SK-N-SH (cell line): ENCODE results near the gene TRPV3. TPM values are rescaled to one million over a fixed set of nuclear protein-coding genes. Genes with fewer than 3 reads are reported as not detected.

ENCODE experiments used
- CTCF ChIA-PET: fragments of 300-600, 350-600 bp; formaldehyde crosslinking; extraction: SDS; loops from one replicate; lab custom pipeline; 2021; lab: Yijun Ruan, JAX
- POLR2A ChIA-PET: fragments of 350-600 bp; sonication (Branson Sonifier 250); formaldehyde crosslinking; extraction: SDS; loops from one replicate; lab custom pipeline; 2020; ENCODE audit warnings: antibody characterized with exemption, inconsistent platforms; lab: Yijun Ruan, JAX
- DNase-seq: peaks from one replicate; pipeline ENCODE4 v3.0.0; 2012
- H2AFZ ChIP-seq: fragments of 200-600 bp; sonication (generic); 2 replicates; pipeline ENCODE4 v1.8.1; 2016; ENCODE audit warnings: antibody characterized with exemption, mild to moderate bottlenecking, low read depth
- H3F3A ChIP-seq: fragments of 200-600 bp; sonication (generic); replicated peaks from 2 replicates; pipeline ENCODE3; 2016; ENCODE audit warnings: antibody characterized with exemption, mild to moderate bottlenecking; ENCODE audit not compliant: insufficient read depth
- H3K27ac ChIP-seq, 2 experiments: fragments of 200-500 bp in 1 of 2; fragments of 200-600 bp in 1 of 2; sonication (Bioruptor generic) in 1 of 2; sonication (generic), shearing (Covaris generic) in 1 of 2; 2 replicates each; pipeline versions ENCODE4 v1.5.1 to v1.6.1; 2014 to 2016; ENCODE audit warnings: low read depth in 2 of 2, inconsistent platforms in 1 of 2, low read length in 1 of 2, mild to moderate bottlenecking in 1 of 2, mixed read lengths in 1 of 2
- H3K27me3 ChIP-seq: fragments of 200-600 bp; sonication (generic), shearing (Covaris generic); 2 replicates; pipeline ENCODE4 v1.6.1; 2016; ENCODE audit warnings: mixed run types; ENCODE audit not compliant: insufficient read depth
- H3K36me3 ChIP-seq, 2 experiments: fragments of 200-500 bp in 1 of 2; fragments of 200-600 bp in 1 of 2; sonication (Bioruptor generic) in 1 of 2; sonication (generic) in 1 of 2; replicated peaks in 1 of 2; 2 replicates each; pipeline versions ENCODE3 to v1.5.1; 2014 to 2016; ENCODE audit warnings: low read length in 1 of 2, mild to moderate bottlenecking in 1 of 2; ENCODE audit not compliant: insufficient read depth in 2 of 2, control insufficient read depth in 1 of 2
- H3K4me1 ChIP-seq, 2 experiments: fragments of 200-500 bp in 1 of 2; fragments of 200-600 bp in 1 of 2; sonication (Bioruptor generic) in 1 of 2; sonication (generic), shearing (Covaris generic) in 1 of 2; 2 replicates each; pipeline versions ENCODE4 v1.5.1 to v1.6.1; 2014 to 2016; ENCODE audit warnings: low read depth in 1 of 2, low read length in 1 of 2, mixed run types in 1 of 2; ENCODE audit not compliant: insufficient read depth in 2 of 2, control insufficient read depth in 1 of 2
- H3K4me2 ChIP-seq: fragments of 200-600 bp; sonication (generic), shearing (Covaris generic); 2 replicates; pipeline ENCODE4 v1.6.1; 2017; ENCODE audit warnings: mixed run types
- H3K4me3 ChIP-seq, 2 experiments: fragments of 200-500 bp in 1 of 2; fragments of 200-600 bp in 1 of 2; sonication (Bioruptor generic) in 1 of 2; sonication (generic), shearing (Covaris generic) in 1 of 2; 2 replicates each; pipeline versions ENCODE4 v1.5.1 to v1.8.1; 2014 to 2016; ENCODE audit warnings: low read depth in 2 of 2, inconsistent platforms in 1 of 2, low read length in 1 of 2, mild to moderate bottlenecking in 1 of 2, mixed read lengths in 1 of 2, moderate library complexity in 1 of 2
- H3K79me2 ChIP-seq: fragments of 200-600 bp; sonication (generic); 2 replicates; pipeline ENCODE4 v1.8.1; 2017; ENCODE audit warnings: mild to moderate bottlenecking; ENCODE audit not compliant: insufficient read depth
- H3K9ac ChIP-seq: fragments of 200-600 bp; sonication (generic); 2 replicates; pipeline ENCODE4 v1.6.1; 2017; ENCODE audit warnings: mixed run types
- H3K9me2 ChIP-seq: fragments of 200-600 bp; sonication (generic); 2 replicates; pipeline ENCODE4 v1.6.1; 2017; ENCODE audit warnings: mixed run types
- H3K9me3 ChIP-seq: fragments of 200-600 bp; sonication (generic); 2 replicates; pipeline ENCODE4 v1.6.1; 2017; ENCODE audit warnings: mixed run types, mild to moderate bottlenecking, moderate library complexity
- H4K20me1 ChIP-seq: fragments of 200-600 bp; sonication (generic); 2 replicates; pipeline ENCODE4 v1.6.1; 2017; ENCODE audit warnings: mild to moderate bottlenecking, mixed run types; ENCODE audit not compliant: insufficient read depth
- ELF1 ChIP-seq: IDR thresholded peaks from 2 replicates; pipeline ENCODE4 v1.4.0; 2012
- FOXJ3 ChIP-seq: sonication (generic); formaldehyde crosslinking; IDR thresholded peaks from 2 replicates; pipeline ENCODE4 v1.5.1; 2020; ENCODE audit warnings: mild to moderate bottlenecking, missing genetic modification reagents
- GATA2 ChIP-seq: sonication (generic); formaldehyde crosslinking; IDR thresholded peaks from 2 replicates; pipeline ENCODE4 v1.5.0; 2020; ENCODE audit warnings: mild to moderate bottlenecking, missing genetic modification reagents
- IRF3 ChIP-seq: fragments of 150-350 bp; IDR thresholded peaks from 2 replicates; pipeline ENCODE4 v1.6.1; 2016; ENCODE audit warnings: mild to moderate bottlenecking, low read depth, low read length
- MAX ChIP-seq: IDR thresholded peaks from 2 replicates; pipeline ENCODE4 v1.4.0; 2012; ENCODE audit warnings: low read depth
- MEF2A ChIP-seq: IDR thresholded peaks from 2 replicates; pipeline ENCODE4 v1.4.0; 2012; ENCODE audit warnings: low read depth, borderline replicate concordance
- MXI1 ChIP-seq: IDR thresholded peaks from 2 replicates; pipeline ENCODE4 v1.6.1; 2012; ENCODE audit warnings: mild to moderate bottlenecking, low read depth, low read length, improper control_type of control experiment
- NFIC ChIP-seq: IDR thresholded peaks from 2 replicates; pipeline ENCODE4 v1.4.0; 2012; ENCODE audit warnings: borderline replicate concordance
- RCOR1 ChIP-seq: fragments of 150-350 bp; IDR thresholded peaks from 2 replicates; pipeline ENCODE4 v1.6.1; 2017; ENCODE audit warnings: antibody characterized with exemption, low read length
- RFX5 ChIP-seq: IDR thresholded peaks from 2 replicates; pipeline ENCODE4 v1.6.1; 2012; ENCODE audit warnings: mild to moderate bottlenecking, improper control_type of control experiment, low read length
- SIN3A ChIP-seq: IDR thresholded peaks from 2 replicates; pipeline ENCODE4 v1.6.1; 2012; ENCODE audit warnings: low read depth, mild to moderate bottlenecking, low read length, moderate library complexity, borderline replicate concordance
- SMC3 ChIP-seq: IDR thresholded peaks from 2 replicates; pipeline ENCODE4 v1.6.1; 2012; ENCODE audit warnings: low read depth, low read length, improper control_type of control experiment
- TAF1 ChIP-seq: IDR thresholded peaks from 2 replicates; pipeline ENCODE4 v1.6.1; 2012; ENCODE audit warnings: low read depth, mild to moderate bottlenecking, low read length, moderate library complexity, borderline replicate concordance
- TCF12 ChIP-seq: IDR thresholded peaks from 2 replicates; pipeline ENCODE4 v1.4.0; 2012
- USF1 ChIP-seq: IDR thresholded peaks from 2 replicates; pipeline ENCODE4 v1.4.0; 2012; ENCODE audit warnings: low read depth, borderline replicate concordance
- YY1 ChIP-seq: IDR thresholded peaks from 2 replicates; pipeline ENCODE4 v1.4.0; 2012; ENCODE audit warnings: low read depth, mild to moderate bottlenecking
- ZBTB33 ChIP-seq: IDR thresholded peaks from 2 replicates; pipeline ENCODE4 v1.4.0; 2012; ENCODE audit warnings: low read depth, borderline replicate concordance
- WGBS: methylation state at CpG from one replicate; pipeline ENCODE4 v1.1.6; 2017; ENCODE audit warnings: low lambda C conversion rate; 5-methylcytosine and 5-hydroxymethylcytosine counted together
- polyA plus RNA-seq, 3 experiments: library from polyadenylated mRNA; depleted of rRNA; stranded (reverse); fragments of >200 nt; gene quantifications; 2 replicates each; pipeline ENCODE4 v1.2.3, GENCODE V29; 2012

TRPV3 gene
- polyA plus RNA-seq, 1 of the 3 experiments (the other 2 are of a cell fraction), result 0.28 TPM

GRCh38 chr17:3512505-3513171, 45.0 kb downstream of the TRPV3 start:
- TF ChIP-seq RCOR1, result no peak
- TF ChIP-seq IRF3, result no peak
- TF ChIP-seq SIN3A, result no peak
- TF ChIP-seq ELF1, result no peak
- TF ChIP-seq FOXJ3, result no peak
- TF ChIP-seq MEF2A, result no peak
- TF ChIP-seq GATA2 (CRISPR knock-in tag), result no peak
- TF ChIP-seq NFIC, result no peak
- no peak for TF ChIP-seq MAX
- TF ChIP-seq MXI1, result no peak
- no peak for TF ChIP-seq SMC3
- H3K36me3 ChIP-seq, result no peaks in the 10 kb centered on the region
- no peaks in the 10 kb centered on the region for H3K9me2 ChIP-seq
- H3K4me1 ChIP-seq, result no peaks in the 10 kb centered on the region
- H3K4me3 ChIP-seq, result no peak overlapping the region
- H3K27me3 ChIP-seq, result no peaks in the 10 kb centered on the region
- no peaks in the 10 kb centered on the region for H3F3A ChIP-seq
- WGBS, result 46% methylated on average over 20 of the region's 20 CpGs
- H3K4me2 ChIP-seq, result no peak overlapping the region
- no peak overlapping the region for H2AFZ ChIP-seq
- CTCF ChIA-PET, result no interaction called here
- H3K79me2 ChIP-seq, result no peaks in the 10 kb centered on the region
- no peaks in the 10 kb centered on the region for H4K20me1 ChIP-seq
- POLR2A ChIA-PET, result interaction anchor here (0.7 kb wide), 1 partner anchor 371 kb away, joined by 3 read pairs; no protein-coding TSS in a partner anchor
- no peak overlapping the region for H3K27ac ChIP-seq
- DNase-seq, result no peak
- H3K9ac ChIP-seq, result no peak overlapping the region
- H3K9me3 ChIP-seq, result no peaks in the 10 kb centered on the region

GRCh38 chr17:3511852-3512504, 45.6 kb downstream of the TRPV3 start:
- H3K4me3 ChIP-seq, result no peak overlapping the region
- DNase-seq, result no peak
- H3K9ac ChIP-seq, result no peak overlapping the region
- H3K36me3 ChIP-seq, result no peaks in the 10 kb centered on the region
- H3K9me3 ChIP-seq, result no peaks in the 10 kb centered on the region
- POLR2A ChIA-PET, result no interaction called here
- no peaks in the 10 kb centered on the region for H3K9me2 ChIP-seq
- no peaks in the 10 kb centered on the region for H3F3A ChIP-seq
- H2AFZ ChIP-seq, result no peak overlapping the region
- no peaks in the 10 kb centered on the region for H3K4me1 ChIP-seq
- WGBS, result 68% methylated on average over 7 of the region's 8 CpGs
- no peak overlapping the region for H3K4me2 ChIP-seq
- no peaks in the 10 kb centered on the region for H3K79me2 ChIP-seq
- 0 out of 2 replicates have a peak, but pooled peaks cover under 1% of the 10 kb centered on the region for H3K27me3 ChIP-seq
- no peaks in the 10 kb centered on the region for H4K20me1 ChIP-seq
- CTCF ChIA-PET, result no interaction called here
- TF ChIP-seq ZBTB33, result no peak
- no peak for TF ChIP-seq RFX5
- TF ChIP-seq USF1, result no peak
- no peak for TF ChIP-seq TAF1
- TF ChIP-seq RCOR1, result no peak
- TF ChIP-seq MAX, result no peak
- no peak for TF ChIP-seq GATA2 (CRISPR knock-in tag)
- TF ChIP-seq YY1, result no peak
- TF ChIP-seq FOXJ3, result no peak
- TF ChIP-seq TCF12, result no peak
- TF ChIP-seq, all 33 proteins: peak for 0
- H3K27ac ChIP-seq, result no peak overlapping the region
